ENCODE data around the gene TIMELESS. TPM values are rescaled to one million over a fixed set of nuclear protein-coding genes. Genes with fewer than 3 reads are reported as not detected.

TIMELESS gene
- total and polyA plus RNA-seq, 9 of the 15 experiments (the other 6 are each of a cell fraction or from before 2014, with no cell fraction given) = 11.9 to 59.2 (median 35.8) TPM

DNA sequence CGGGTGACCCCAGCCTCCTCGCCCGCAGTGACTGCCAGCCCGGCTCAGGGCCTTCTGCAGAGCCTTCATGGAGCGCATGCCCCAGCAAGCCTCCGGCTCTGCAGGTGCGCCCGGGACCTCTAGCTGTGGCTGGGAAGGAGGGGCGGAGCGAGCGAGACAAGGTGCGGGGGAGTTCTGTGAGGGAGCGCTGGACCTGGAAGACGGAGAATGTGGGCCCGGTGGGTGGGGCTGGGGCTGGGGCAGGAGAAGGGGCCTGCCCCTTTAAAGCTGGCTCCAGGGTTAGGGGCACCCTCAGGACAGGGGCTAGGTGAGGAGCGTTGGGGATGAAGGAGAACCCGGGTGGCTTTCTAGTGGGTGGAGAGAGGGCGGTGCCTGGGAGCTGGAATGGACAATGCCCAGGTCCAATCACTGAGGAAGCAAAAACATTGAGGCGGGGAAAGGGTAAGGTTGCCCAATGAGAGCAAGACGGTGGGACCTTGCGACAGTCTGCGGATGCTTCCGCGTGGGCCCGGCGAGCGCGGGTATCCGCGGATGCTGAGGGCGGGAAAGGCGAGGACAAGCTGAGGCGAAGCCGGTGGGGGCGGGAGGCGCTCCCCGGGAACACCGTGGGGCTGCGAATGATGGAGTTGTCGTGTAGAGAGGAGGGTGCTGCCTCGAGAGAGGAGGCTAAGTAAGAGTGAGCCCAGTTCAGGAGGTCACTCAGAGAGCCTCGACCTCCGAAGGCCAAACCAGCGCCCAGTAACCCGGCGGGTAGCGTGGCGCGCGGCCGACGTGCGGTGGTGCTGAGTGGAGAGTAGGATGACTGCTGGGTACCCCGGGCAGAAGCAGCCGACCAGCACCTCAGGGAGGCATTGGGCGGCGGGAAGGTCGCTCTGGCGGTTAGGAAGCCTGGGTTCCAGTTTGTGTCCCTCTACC is 39.1 kb upstream of the TIMELESS start, which contains the start of gene GLS2:
Gene GLS2, minus strand, starts transcription at position 121 of the 915 bp plus-strand sequence. Its CDS starts 43 bp downstream, at position 78.
- WGBS (ENCODE audit: insufficient coverage, low coverage, missing lambda C conversion rate) = 28% methylated on average over 32 of the region's 59 CpGs
- peak; percentile 28 to 67 (median 54) for DNase-seq (ENCODE audit: extremely low read depth in 1 of 4, low spot score in 3 of 4)
- intact Hi-C loops (cut with micrococcal nuclease) = no loop called here
- TF ChIP-seq SLC30A9 (CRISPR knock-in tag; IDR thresholded peaks at IDR 0.05) (no peak), JUND (IDR thresholded peaks at IDR 0.05; ENCODE audit: borderline replicate concordance, low read depth, low read length) (no peak), JUND (tag; IDR thresholded peaks at IDR 0.05; ENCODE audit: borderline replicate concordance, low read depth, low read length) (no peak), PURB (CRISPR knock-in tag; IDR thresholded peaks at IDR 0.05; ENCODE audit: low read depth) (no peak), KLF10 (CRISPR knock-in tag; IDR thresholded peaks at IDR 0.05) (no peak), POLR3G (IDR thresholded peaks at IDR 0.05; ENCODE audit: extremely low read depth, insufficient read length, insufficient replicate concordance) (no peak), SMARCA5 (IDR thresholded peaks at IDR 0.05) (no peak), ZNF586 (CRISPR knock-in tag; conservative IDR thresholded peaks at IDR 0.05) (no peak), PHTF2 (CRISPR knock-in tag; IDR thresholded peaks at IDR 0.05) (no peak), CREM (IDR thresholded peaks at IDR 0.05; ENCODE audit: low read depth) (no peak), RAD51 (IDR thresholded peaks at IDR 0.05; ENCODE audit: borderline replicate concordance, low read depth) (no peak), NFYB (IDR thresholded peaks at IDR 0.05; ENCODE audit: extremely low read depth, insufficient read length) (peak; percentile 45), CEBPB (tag; IDR thresholded peaks at IDR 0.05) (peak; percentile 66)
- TF ChIP-seq, protein P1, sequence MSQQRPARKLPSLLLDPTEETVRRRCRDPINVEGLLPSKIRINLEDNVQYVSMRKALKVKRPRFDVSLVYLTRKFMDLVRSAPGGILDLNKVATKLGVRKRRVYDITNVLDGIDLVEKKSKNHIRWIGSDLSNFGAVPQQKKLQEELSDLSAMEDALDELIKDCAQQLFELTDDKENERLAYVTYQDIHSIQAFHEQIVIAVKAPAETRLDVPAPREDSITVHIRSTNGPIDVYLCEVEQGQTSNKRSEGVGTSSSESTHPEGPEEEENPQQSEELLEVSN (IDR thresholded peaks at IDR 0.05; ENCODE audit: borderline replicate concordance in 1 of 2, extremely low read depth in 1 of 2, insufficient read depth in 1 of 2, insufficient read length in 1 of 2, low read depth in 1 of 2, low read length in 1 of 2, poor library complexity in 1 of 2, severe bottlenecking in 1 of 2) = peak; percentile 73 to 79

More for the DNA sequence above, 39.1 kb upstream of the TIMELESS start, which contains the start of gene GLS2:
- no peak within 1 kb of the TSS for H3K27ac ChIP-seq (ENCODE audit: extremely low read depth, low read depth, low read length)
- peak within 1 kb of the TSS in 1 of 2 experiments; percentile 45; a peak in 2 of 4 replicates for H3K9ac ChIP-seq (ENCODE audit: insufficient read depth in 1 of 2, low read depth in 2 of 2, low read length in 2 of 2)
- no peaks in the 10 kb centered on the region; the same call in 1 of the 2 replicates for H4K20me1 ChIP-seq (replicated peaks; ENCODE audit: control insufficient read depth, insufficient read depth, low read length)
- ChIA-PET CTCF (ENCODE audit: low intra/inter-chr PET ratio) (no interaction called here), POLR2A (interaction anchor here (0.6 to 3.2 kb wide), 6 partner anchors 9 to 196 kb away, joined by 3 to 14 read pairs (median 3); no protein-coding TSS in a partner anchor)
- in situ Hi-C loops (cut with MboI) = no loop called here
- no peaks in the 10 kb centered on the region for H3K9me3 ChIP-seq (replicated peaks; ENCODE audit: control insufficient read depth, insufficient read depth, low read depth, low read length)
- H3K4me2 ChIP-seq (ENCODE audit: insufficient read depth, low read length) = no peak within 1 kb of the TSS; the same call in 1 of the 2 replicates
- H3K9me1 ChIP-seq (ENCODE audit: control insufficient read depth, insufficient read depth, low read length) = no peaks in the 10 kb centered on the region
- no TSS peak for BruUV-seq (replicated peaks)
- peak; percentile 84 for ATAC-seq
- no peak within 1 kb of the TSS for H3K4me3 ChIP-seq
- H3K36me3 ChIP-seq (ENCODE audit: control insufficient read depth, insufficient read depth, low read length) = no peaks in the 10 kb centered on the region
- no peaks in the 10 kb centered on the region for H3K79me2 ChIP-seq (ENCODE audit: control insufficient read depth, insufficient read depth, low read length)
- H2AFZ ChIP-seq (ENCODE audit: low read depth, low read length) = peak within 1 kb of the TSS; percentile 35; the same call in 1 of the 2 replicates
- H3K4me1 ChIP-seq (replicated peaks in 1 of 2; ENCODE audit: control insufficient read depth in 2 of 2, insufficient read depth in 2 of 2, low read length in 2 of 2) = peaks cover 7 to 17% of the 10 kb centered on the region in 2 experiments; a peak in 3 of 5 replicates
- peaks cover 27 to 51% of the 10 kb centered on the region in 2 experiments for H3K27me3 ChIP-seq (ENCODE audit: control insufficient read depth in 2 of 2, insufficient read depth in 2 of 2, low read length in 2 of 2)
- no peak for FAIRE-seq
